Stimulated activated CD4-positive, alpha-beta T cell treated with anti-CD3 and anti-CD28 coated beads, TNF-alpha, amount 100 ng/mL, for 48 hours (primary cell): Measurements from ENCODE around the gene ELMO1.
"Not testable (repeated sequence)": the region's sequence is repeated elsewhere in the genome, so short reads cannot be mapped to it uniquely, and the experiment has no call there.

Experiments
- DNase-seq, 3 donors: peaks; one replicate each; pipeline ENCODE4 v3.0.0-alpha.2; 2020; ENCODE audit warnings: low read depth in 3 of 3

ELMO1 gene

DNA sequence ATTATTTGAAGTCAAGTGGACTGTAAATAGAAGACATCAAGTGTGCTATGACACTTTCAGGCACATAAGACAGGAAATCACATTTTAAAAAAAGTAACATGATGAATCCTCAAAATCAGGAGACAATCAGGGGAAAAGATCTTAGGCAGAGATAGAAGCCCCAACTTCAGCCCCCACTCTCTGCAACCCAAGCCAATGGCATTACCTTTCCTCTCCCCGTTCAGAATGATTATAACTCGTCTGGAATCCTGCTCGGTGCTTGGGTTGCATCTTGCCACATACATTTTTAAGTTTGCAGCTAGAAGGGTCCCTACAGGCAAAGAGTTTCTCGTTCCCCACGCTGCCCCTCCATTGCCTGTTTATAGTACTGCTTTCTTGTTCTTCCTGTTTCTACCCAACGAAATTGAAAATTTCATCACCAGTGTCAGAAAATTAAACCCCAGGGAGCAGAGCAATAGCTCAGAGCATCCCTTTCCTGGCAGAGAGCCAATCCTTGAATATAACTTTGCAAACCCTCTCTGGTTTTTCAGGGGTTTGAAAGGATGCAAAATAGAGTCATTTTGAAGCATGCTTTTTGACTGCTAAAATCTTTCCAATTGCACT is 463.9 kb downstream of the ELMO1 start:
- DNase-seq = no peak

DNA sequence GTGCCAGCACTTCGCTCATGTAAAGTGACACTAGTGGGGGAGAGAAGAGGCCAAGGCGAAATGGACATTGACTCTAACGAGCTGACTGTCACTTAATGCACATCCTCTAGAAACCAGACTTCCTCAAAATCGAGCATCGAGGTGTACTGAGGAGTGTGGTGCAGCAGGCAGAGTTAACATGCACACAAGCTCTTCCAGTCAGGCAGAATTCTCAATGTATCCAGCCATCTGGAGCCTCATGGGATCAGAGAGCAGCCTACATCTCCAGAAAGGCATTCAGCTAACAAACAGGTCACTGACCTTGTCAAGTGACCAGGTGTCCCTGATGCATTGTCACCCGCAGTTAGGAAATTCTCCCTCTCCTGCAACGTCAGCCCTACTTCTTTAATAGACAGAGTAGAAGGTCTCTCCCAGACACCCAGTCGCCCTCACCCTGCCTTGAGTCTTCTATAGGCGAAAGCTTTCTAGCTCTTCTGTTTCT is 464.6 kb downstream of the ELMO1 start:
- no peak for DNase-seq

DNA sequence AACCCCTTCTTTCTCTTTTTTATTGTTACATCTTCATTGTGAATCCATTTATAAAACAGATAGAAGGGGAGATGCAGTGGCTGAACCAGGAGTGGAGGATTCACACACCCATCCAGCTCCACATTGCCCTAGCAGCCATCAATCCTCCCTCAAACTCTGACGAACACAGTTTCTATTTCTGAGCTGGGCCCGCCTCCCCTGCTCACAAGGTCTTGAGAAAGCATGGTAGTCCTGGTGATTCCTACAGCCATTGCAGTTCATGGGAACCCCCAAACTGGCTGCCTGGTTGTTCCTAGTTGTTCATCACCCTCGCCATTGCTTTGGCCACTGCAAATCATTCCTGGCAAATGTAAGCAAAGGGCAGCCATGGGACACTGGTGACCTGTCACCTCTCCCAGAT is 465.9 kb downstream of the ELMO1 start:
- no peak for DNase-seq

DNA sequence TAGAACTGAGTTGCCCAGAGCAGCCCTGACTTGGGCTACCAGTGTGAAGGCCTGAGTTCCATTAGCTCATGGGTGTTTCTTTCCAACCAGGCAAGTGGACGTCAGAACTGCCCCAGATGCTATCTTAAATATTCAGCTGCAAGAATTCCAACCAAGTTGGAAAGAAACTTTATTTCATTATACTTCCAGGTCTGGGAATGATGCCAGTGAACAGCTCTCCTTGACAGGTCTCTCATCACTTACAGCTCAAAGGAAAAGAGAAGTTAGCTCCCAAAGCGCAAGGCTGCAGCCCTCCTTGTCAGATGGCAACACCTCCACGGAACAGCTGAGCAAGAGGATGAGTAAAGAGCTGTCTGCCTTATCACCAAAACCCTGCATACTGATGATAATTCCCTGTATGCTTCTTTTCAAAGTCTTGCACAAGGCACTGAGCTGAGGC is 468.8 kb downstream of the ELMO1 start:
- DNase-seq = no peak

DNA sequence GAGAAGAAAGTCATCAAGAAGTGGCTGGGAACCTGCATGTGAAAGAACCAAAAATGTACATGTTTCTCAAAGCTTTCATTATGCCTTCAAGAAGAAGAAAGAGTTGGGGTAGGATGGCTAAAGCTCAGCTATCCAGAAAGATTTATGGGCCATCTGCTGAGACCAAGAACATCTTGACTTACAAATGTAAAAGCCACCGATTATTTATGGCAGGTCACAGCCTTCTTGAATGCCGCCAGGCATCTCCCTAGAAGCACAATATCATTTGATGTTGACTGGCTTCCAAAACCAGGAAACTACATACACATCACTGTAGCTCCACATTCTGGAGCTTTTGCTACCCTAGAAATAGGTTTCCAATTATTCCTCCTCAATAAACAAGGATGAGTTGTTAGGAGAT is 470.2 kb downstream of the ELMO1 start:
- no peak for DNase-seq

DNA sequence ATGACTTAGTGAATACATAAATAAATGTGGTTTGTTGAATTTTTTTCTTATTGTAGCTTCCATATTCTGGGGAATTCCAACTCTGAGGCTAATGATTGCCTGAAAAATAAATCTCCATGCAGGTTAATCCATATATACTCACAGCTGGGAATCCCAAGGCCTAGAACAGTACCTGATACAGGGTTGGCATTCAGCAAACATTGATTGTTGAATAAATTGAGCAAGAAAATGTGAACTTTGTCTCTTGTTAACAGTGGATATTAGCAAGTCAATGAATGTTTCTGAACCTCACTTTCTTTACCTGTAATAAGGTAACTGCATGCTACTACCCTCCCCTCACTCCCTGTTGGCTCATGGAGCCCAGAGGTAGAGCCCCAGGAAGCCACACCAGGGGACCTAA is 470.8 kb downstream of the ELMO1 start:
- no peak for DNase-seq

DNA sequence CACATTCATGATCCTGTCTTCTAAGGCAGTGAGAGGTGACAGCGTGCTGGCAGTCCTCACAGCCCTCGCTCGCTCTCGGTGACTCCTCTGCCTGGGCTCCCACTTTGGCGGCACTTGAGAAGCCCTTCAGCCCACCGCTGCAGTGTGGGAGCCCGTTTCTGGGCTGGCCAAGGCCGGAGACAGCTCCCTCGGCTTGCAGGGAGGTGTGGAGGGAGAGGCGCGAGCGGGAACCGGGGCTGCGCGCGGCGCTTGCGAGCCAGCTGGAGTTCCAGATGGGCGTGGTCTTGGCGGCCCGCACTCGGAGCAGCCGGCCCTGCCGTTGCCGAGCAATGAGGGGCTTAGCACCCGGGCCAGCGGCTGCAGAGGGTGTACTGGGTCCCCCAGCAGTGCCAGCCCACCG is 475.1 kb downstream of the ELMO1 start:
- not testable (repeated sequence) for DNase-seq

DNA sequence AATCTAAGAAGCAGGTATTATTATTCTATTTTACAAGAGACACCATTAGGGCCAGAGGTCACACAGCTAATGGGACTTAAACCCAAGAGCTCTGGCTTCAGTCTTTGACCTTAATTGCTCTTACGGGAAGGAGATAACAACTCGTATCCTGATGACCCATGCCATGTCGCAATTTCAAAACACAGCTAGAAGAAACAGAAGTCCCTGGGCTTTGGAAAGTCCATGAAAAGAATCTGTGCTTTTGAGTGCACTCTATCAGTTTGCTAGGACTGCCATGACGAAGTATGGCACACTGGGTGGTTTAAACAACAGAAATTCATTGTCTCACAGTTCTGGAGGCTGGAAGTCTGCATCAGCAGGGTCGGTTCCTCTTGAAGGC is 476.5 kb downstream of the ELMO1 start:
- no peak for DNase-seq

DNA sequence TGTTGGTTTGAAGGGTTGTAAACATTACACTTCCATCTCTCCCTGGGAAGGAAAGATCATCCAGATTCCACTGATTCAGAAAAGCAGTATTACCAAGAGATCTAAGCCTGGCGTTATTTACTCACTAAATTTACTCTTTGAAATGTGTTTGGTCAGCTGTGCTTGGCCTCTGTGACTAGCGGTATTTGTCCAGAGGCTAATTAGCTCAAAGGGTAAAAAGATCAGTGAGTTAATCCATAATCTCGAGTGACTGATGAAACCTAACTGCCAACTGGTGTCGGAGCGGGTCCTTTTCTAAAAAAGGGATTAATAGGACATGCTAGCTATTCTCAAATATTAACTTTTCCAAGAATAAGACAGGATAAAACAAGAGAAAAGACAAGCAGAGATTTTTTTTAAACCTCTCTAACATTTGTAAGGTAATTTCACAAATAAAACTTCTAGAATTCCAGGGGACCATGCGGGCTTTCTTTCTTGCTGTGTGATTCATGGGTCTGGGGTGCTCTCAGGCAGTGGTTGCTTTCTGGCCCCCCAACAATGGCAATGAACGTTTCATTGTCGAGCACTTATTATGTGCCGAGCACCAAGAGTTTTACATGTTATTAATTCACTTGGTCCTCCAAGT is 477.0 kb downstream of the ELMO1 start:
- no peak for DNase-seq

DNA sequence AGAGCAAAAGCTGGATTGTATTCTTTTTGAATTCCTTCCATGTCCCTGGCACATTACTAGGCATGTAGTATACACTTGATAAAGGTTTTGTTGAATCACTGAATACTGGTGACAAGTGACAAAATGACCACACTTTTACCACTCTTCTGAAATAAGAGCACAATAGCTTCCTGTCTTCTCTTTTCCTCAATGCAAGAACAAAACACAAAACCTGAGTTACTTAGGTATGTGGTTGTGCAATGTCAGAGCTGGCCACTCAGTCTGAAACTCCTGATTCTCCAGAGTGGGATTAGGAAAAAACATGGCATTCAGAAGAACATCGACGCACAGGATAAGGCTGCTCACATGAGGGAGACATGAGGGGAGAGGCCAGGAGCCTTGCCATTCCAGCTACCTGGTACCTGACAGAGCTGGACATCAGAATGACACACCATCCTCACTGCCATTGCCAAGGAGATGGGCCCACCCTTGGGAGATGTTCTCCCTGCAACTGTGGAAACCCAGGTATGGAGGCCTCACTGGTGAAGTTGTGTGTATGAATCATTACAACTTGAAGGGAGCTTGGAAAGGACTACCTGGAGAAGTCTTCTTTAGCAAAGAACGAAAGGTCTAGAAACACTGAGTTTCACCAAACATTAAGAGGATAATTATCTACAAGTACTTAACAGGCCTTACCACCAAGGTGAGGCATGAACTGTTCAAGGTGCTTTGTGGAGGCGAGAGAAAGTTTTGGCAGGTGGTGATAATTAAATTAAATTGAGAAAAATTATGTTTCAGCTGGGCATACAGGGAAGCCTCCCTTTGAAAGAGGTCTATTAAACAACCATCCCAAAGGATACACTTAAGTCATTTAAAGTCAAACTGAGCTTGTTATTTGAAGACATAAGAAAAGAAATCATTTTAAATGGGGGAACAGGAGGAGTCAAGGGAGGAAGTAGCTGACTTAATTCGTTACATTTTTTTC is 477.8 kb downstream of the ELMO1 start:
- DNase-seq = no peak

DNA sequence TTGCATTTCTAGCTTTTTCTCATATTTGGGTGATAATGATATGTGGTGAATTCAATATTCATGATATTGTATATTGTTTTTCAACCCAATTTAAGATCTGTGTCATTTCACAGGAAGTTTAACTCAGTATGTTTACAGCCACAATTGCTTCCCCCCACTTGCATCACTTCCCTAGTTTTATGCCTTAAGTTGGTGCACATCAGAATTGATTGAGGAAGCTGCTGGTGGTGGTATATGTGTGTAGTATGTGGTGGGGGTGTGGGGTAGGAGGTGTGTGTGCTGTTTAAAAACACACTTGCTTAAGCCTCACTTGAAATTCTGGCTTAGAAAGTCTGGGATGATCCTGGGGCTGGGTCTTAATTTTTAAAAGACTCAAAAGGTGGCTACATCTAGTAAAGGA is 479.3 kb downstream of the ELMO1 start:
- DNase-seq = no peak

DNA sequence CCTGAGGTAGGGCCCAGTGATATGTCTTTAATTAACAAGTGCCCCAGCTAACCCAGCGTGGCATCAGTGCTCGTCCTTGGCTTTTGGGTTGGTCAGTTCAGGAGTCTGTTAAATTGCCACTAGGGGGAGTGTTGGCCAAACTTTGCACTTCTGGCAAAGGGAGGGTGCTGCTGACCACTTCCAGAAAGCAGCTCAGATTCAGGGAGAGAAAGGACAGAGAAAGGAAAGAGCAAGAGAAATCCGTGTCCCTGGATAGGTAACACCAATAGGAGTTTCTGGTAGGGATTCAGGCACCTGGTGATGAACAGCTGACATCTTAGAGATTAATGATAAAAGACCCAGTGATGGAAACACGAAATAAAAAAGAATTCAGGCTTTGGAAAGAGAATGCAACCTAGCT is 481.3 kb downstream of the ELMO1 start:
- DNase-seq = no peak

DNA sequence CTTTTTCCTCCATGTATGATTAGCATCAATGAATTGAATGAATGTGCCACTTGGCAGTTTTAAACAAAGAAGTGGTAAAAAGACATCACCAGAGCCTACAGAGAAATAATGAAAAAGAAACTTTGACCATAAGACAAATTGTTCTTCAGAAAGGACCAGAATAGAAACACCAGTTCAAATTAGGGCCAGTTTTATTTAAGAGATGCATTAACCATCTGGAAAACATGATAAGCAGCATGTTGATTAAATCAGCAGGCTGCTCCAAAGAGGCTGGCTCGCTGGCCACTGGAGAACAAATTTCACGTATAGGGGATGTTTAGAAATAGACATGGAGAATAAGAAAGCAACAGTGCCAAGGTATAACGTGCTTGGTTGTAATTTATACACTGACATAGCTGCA is 482.0 kb downstream of the ELMO1 start:
- no peak for DNase-seq

DNA sequence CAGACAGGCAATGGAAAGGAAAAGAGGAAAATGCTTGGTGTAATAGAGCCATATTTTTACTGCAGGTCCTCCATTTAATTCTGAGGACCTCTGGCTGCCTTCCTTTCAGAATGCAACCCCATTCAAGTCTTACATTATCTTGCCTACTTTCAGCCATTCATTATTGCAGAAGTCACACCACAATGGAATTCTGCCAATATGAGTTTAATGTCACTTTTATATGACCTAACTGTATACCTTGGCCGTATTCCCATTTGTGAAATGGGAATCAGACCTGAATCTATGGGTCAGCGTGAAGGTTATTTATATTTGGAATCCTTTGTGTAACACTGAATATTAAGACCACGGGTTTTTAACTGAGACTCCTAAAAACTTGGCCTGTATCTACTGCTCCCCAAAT is 482.6 kb downstream of the ELMO1 start:
- DNase-seq = no peak

DNA sequence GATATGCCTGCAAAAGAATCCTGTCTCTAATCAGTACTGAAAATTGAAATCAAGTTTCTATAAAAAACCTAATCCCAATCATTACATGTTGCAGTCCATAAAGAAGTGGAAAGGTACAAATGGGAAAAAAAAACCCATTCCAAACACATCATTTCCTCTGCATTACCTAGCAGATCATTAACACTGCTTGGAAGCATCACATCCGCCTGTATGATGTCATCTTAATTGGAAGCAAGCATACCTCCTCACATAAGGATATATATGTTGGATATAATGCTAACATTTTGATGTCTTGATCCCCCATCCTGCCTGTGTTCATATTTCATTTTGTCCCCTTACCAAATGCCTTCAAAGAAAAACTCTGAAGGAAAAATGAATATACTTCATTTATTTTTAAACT is 483.0 kb downstream of the ELMO1 start:
- no peak for DNase-seq

DNA sequence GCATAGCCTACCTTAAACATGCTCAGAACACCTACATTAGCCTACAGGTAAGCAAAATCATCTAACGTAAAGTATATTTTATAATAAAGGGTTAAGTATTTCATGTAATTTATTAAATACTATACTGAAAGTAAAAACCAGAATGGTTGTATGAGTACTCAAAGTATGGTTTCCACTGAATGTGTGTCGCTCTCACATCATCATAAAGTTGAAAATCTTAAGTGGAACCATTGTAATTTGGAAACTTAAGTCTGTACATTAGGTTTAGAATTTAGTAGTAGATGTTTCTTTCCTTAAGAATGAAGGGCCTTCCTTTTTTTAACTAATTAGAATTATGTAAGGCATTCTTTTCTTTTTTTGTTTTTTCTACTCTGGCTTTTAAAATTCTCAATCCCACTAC is 484.4 kb downstream of the ELMO1 start:
- no peak for DNase-seq

DNA sequence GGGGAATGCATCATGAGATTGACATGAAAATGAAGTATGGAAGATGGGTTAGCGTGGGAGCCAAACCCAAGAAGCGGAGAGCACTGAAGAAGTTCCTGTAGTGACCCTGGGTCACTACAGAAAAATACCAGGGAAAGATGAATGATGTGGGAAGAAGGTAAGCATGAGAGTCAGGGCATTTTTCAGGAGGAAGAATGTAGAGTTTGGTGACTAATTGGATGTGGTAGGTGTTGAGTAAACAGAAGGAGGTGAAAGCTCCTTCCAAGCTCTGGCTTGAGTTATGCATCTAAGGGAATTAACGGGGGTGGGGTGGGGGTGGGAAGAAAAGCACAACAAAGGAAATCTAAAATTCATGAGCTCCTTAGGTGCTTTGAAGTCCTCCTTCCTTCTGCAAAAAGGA is 486.3 kb downstream of the ELMO1 start:
- DNase-seq = no peak

DNA sequence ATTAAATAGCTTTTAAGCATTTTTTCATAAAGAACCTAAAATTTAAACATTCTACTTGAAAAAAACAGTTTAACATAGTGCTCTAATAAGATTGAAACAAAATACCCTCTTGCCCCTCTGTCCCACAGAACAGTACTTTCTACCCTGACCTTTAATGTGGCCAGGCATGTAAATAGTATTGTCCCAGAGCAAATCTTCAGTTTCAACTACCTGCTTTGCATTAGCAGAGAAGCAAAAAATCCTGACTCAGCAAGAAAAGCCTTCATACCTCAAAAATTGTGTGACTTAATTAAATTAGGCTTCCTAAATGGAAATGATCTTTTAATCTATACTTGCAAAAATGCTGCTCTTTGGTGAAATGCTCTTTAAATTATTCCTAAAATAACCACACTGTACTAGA is 487.0 kb downstream of the ELMO1 start:
- DNase-seq = no peak

DNA sequence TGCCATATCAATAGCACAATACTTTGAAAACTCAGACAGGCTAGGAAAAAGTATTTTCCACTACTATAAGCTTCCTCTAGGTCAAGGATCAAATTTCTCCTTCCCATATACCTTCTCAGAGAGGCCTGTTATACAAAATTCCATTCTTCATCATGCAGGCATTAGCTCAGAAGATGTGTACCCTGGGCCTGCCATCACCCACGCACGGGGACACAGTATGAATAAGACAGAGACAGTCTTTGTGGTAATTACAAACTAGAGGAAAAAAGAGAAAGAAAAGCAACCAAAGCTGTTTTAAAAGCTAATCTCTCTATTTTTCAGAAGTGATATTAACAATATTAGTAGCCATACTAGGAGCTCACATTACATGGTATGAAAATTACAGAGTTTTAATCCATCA is 487.6 kb downstream of the ELMO1 start:
- DNase-seq = peak; percentile 6 to 22 (median 20)

DNA sequence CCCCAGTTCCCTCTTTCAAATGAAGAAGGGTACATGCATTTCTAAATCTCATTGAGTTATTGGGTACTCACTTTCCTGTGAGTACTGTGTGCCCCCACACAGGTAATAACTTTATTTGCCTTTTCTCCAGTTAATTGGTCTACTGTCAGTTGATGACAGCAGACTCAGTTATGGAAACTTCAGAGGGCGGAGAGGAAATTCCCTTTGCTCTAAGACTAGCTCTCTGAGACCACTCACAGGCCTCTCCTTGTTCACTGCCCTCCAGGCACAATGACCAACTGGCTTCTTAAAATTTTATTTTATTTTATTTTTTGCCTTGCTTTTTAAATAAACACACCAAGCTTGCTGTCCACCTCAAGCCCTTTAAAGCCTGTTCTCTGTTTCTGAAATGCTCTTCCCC is 488.6 kb downstream of the ELMO1 start:
- DNase-seq = no peak

DNA sequence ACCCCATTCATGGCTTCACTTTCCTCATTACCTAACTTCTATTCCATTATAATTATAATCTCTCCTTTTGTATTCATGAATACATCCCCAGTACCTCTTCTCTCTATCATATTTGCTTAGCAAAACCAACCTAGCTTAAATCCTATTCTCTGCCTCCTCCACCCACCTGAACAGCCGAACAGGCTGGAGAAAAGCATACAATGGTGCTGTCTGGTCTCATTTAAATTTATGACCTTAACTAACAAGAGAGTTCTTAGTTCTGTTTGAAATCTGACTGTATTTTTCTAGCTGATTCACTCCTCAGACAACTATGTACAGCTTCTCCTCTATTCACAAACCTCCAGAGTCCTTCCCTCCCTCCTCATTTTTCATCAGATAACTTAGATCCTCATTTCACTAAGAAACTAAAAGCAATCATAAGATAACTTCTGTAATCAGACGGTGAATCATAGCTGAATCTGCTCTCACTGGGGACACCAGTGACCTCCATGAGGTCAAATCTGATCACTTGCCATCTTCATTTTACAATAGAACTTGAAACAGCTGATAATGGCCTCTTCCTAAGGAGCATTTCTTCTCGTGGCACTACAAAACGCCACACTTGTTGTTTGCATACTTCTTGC is 490.4 kb downstream of the ELMO1 start:
- no peak for DNase-seq

DNA sequence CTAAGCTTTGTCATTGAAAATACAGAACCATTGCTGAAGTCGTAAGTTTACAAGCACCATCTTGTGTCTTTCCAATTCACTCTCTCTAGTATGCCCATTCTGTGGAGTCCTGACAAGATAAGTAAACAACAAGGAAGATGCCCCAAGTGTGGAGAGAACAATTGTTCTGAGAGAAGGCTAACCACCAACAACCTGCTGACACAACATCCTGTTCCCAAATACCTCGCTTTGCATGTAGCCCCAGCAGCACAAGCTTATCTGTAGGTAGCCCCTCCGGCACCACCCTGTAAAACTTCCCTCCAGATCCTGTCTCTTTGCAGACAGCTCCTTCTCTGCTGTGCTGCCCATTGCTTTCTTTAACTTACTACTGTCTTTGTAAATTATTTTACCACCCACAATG is 491.0 kb downstream of the ELMO1 start:
- no peak for DNase-seq
